Stomach (tissue), 19 donors: ENCODE data around the gene ZFYVE21. TPM values are rescaled to one million over a fixed set of nuclear protein-coding genes. Genes with fewer than 3 reads are reported as not detected.
A peak's percentile ranks its signal among the peaks of the same experiment; 100 is the strongest.

Experiments used
- DNase-seq, 2 donors: peaks; one replicate each; pipeline versions ENCODE4 v3.0.0 to v3.0.0-alpha.2; 2013 to 2019
- H3K27ac ChIP-seq, 5 donors: fragments of 200-600 bp in 4 of 5; sonication (generic) in 4 of 5; one replicate each; pipeline ENCODE4 v1.5.1; 2013 to 2019; ENCODE audit warnings: mild to moderate bottlenecking in 1 of 5, moderate library complexity in 1 of 5
- H3K27me3 ChIP-seq, 3 donors: fragments of 200-600 bp; sonication (generic); one replicate each; pipeline ENCODE4 v1.5.1; 2017 to 2019; ENCODE audit warnings: mixed run types in 1 of 3
- H3K36me3 ChIP-seq, 4 donors: fragments of 200-600 bp; sonication (generic); 1 replicate in 3 of 4; 2 replicates in 1 of 4; pipeline ENCODE4 v1.5.1; 2016 to 2019
- H3K4me1 ChIP-seq, 4 donors: fragments of 200-600 bp; sonication (generic); one replicate each; pipeline ENCODE4 v1.5.1; 2016 to 2019
- H3K4me3 ChIP-seq, 4 donors: fragments of 200-600 bp; sonication (generic) in 3 of 4; one replicate each; pipeline ENCODE4 v1.5.1; 2016 to 2019; ENCODE audit warnings: mild to moderate bottlenecking in 1 of 4
- H3K9me3 ChIP-seq, 4 donors: fragments of 200-600 bp; sonication (generic); one replicate each; pipeline ENCODE4 v1.5.1; 2016 to 2019
- EP300 ChIP-seq: sonication (generic); formaldehyde crosslinking; IDR thresholded peaks from one replicate; pipeline ENCODE4 v1.6.1; 2017; ENCODE audit warnings: antibody characterized with exemption
- POLR2A ChIP-seq, 4 donors: fragments of 450-650 bp; IDR thresholded peaks; one replicate each; pipeline ENCODE4 v1.6.1; 2016; ENCODE audit warnings: antibody characterized with exemption in 4 of 4, control low read depth in 2 of 4, mild to moderate bottlenecking in 1 of 4, moderate library complexity in 1 of 4
- POLR2AphosphoS5 ChIP-seq, 3 donors: sonication (generic); formaldehyde crosslinking; IDR thresholded peaks; one replicate each; pipeline ENCODE4 v1.6.1; 2016; ENCODE audit warnings: antibody characterized with exemption in 3 of 3
- WGBS, 5 donors: extraction: QIAGEN DNeasy Blood & Tissue Kit in 3 of 5; methylation state at CpG; one replicate each; pipeline versions ENCODE4 v1.1.5 to v1.1.7; 2013 to 2018; 5-methylcytosine and 5-hydroxymethylcytosine counted together
- intact Hi-C: fragments of 100-400 bp; cut with DNase I; formaldehyde crosslinking; loops from one replicate; pipeline ENCODE4 v1.15.1; 2023; ENCODE audit warnings: low total_unique reads
- long read RNA-seq, 10 donors: transcript quantifications; one replicate each; lab custom pipeline, GENCODE V29; 2026
- polyA plus RNA-seq, 3 donors: library from polyadenylated mRNA; stranded (reverse); fragments of 200-250 nt; gene quantifications; one replicate each; pipeline ENCODE4 v1.2.3, GENCODE V29; 2013
- total RNA-seq, 5 donors: library from RNA; depleted of rRNA; stranded (reverse); fragments of >200 nt; gene quantifications; one replicate each; pipeline versions ENCODE4 v1.1.0 to v1.2.3, GENCODE V29; 2014 to 2016
- TF ChIP-seq, protein P1 (sequence below), 7 experiments: fragments of 450-650 bp in 4 of 7; fragments of 200-600 bp in 3 of 7; sonication (generic) in 3 of 7; IDR thresholded peaks; one replicate each; pipeline ENCODE4 v1.5.1; 2016 to 2019; ENCODE audit warnings: antibody characterized with exemption in 7 of 7, control low read depth in 2 of 7, mild to moderate bottlenecking in 1 of 7
- donor health status: healthy with polysubstance abuse.
- donor health status: Bipolar disorder and iron deficiency.
- donor health status: healthy.

Gene ZFYVE21
- total RNA-seq, result 100 to 1,000 TPM in 2 of 5 donors, 10 to 100 TPM in 3; 28.0 to 150 (median 64.8) TPM
- 10 to 100 TPM; 51.9 to 95.5 (median 81.0) TPM for polyA plus RNA-seq
- long read RNA-seq, donor 1, transcript ZFYVE21-202 (7 exons, 1,383 nt), result major isoform, 9 of 34 reads
- long read RNA-seq, donor 1, partial matches to known transcripts, result 24 of 34 reads
- long read RNA-seq, donor 1, other reads (novel, unspliced or antisense), result 0 of 34 reads
- long read RNA-seq, donor 2, transcript ZFYVE21-202 (7 exons, 1,383 nt), result major isoform, 29 of 34 reads
- long read RNA-seq, donor 2, partial matches to known transcripts, result 0 of 34 reads
- long read RNA-seq, donor 2, other reads (novel, unspliced or antisense), result 0 of 34 reads
- long read RNA-seq, donor 3, transcript ZFYVE21-202 (7 exons, 1,383 nt), result major isoform, 12 of 27 reads
- long read RNA-seq, donor 3, partial matches to known transcripts, result 11 of 27 reads
- long read RNA-seq, donor 3, other reads (novel, unspliced or antisense), result 0 of 27 reads
- long read RNA-seq, donor 4, partial matches to known transcripts, result 0 of 1 reads
- long read RNA-seq, donor 4, other reads (novel, unspliced or antisense), result 0 of 1 reads
- long read RNA-seq, donor 5, transcript ZFYVE21-202 (7 exons, 1,383 nt), result major isoform, 27 of 44 reads
- long read RNA-seq, donor 5, partial matches to known transcripts, result 14 of 44 reads
- long read RNA-seq, donor 5, other reads (novel, unspliced or antisense), result 0 of 44 reads
- long read RNA-seq, donor 6, transcript ZFYVE21-202 (7 exons, 1,383 nt), result major isoform, 50 of 58 reads
- long read RNA-seq, donor 6, partial matches to known transcripts, result 0 of 58 reads
- long read RNA-seq, donor 6, other reads (novel, unspliced or antisense), result 0 of 58 reads
- long read RNA-seq, donor 7, transcript ZFYVE21-202 (7 exons, 1,383 nt), result major isoform, 35 of 42 reads
- long read RNA-seq, donor 7, transcript ZFYVE21-201 (8 exons, 1,521 nt), result minor isoform, 6 of 42 reads
- long read RNA-seq, donor 7, partial matches to known transcripts, result 0 of 42 reads
- long read RNA-seq, donor 7, other reads (novel, unspliced or antisense), result 0 of 42 reads
- long read RNA-seq, donor 8, transcript ZFYVE21-202 (7 exons, 1,383 nt), result major isoform, 17 of 21 reads
- long read RNA-seq, donor 8, partial matches to known transcripts, result 0 of 21 reads
- long read RNA-seq, donor 8, other reads (novel, unspliced or antisense), result 0 of 21 reads
- long read RNA-seq, donor 9, transcript ZFYVE21-202 (7 exons, 1,383 nt), result major isoform, 18 of 51 reads
- long read RNA-seq, donor 9, partial matches to known transcripts, result 29 of 51 reads
- long read RNA-seq, donor 9, other reads (novel, unspliced or antisense), result 0 of 51 reads
- long read RNA-seq, donor 10, transcript ZFYVE21-202 (7 exons, 1,383 nt), result major isoform, 11 of 15 reads
- long read RNA-seq, donor 10, partial matches to known transcripts, result 0 of 15 reads
- long read RNA-seq, donor 10, other reads (novel, unspliced or antisense), result 0 of 15 reads

- TF ChIP-seq POLR2A (IDR thresholded peaks at IDR 0.05) (no peak), POLR2AphosphoS5 (IDR thresholded peaks at IDR 0.05) (peak in 2 of 3 donors; percentile 77 to 81)
- H3K4me3 ChIP-seq, result peak within 1 kb of the TSS; percentile 75 to 95 (median 88)
- intact Hi-C loops, result no loop called here
- 0 to 1% (median 1%) methylated on average over 25 to 121 of the region's 121 CpGs for WGBS, 5 donors
- peak; percentile 100 for DNase-seq
- H3K4me1 ChIP-seq, result peaks cover 45 to 90% (median 82%) of the 10 kb centered on the region in 4 donors
- H3K27me3 ChIP-seq, result no peaks in the 10 kb centered on the region
- peak within 1 kb of the TSS; percentile 64 to 94 (median 92) for H3K27ac ChIP-seq
- no peaks in the 10 kb centered on the region for H3K9me3 ChIP-seq
- H3K36me3 ChIP-seq, result no peaks in the 10 kb centered on the region
These were observed at the start of gene ZFYVE21, which contains the start of gene XRCC3 for GRCh38 chr14:103715052-103716000. TSS of gene ZFYVE21 (plus strand) at chr14:103715810. CDS start at chr14:103715842, 32 bp downstream. TSS of gene XRCC3 (minus strand) at chr14:103715451. CDS start at chr14:103711087, 4,364 bp downstream.

DNA sequence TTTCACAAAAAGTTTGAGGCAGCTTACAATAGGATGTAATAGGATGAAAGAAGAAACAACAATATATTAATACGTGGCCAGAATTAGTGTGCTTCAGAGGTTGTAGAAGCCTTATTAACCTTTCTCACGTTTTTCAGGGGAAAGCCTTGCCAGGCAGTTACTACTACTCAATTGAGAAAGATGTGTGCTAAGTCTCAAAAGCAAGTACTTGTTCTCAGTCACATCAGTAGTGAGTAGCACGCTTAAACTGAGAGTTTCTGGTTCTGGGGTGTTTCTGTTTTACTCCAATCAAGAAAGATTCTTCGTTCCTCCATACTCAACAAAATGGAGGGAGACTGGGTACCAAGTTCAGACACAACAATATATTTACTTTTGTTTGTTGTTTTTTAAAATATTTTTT, 47.9 kb upstream of the ZFYVE21 start:
- no peak overlapping the region for H3K4me3 ChIP-seq
- H3K4me1 ChIP-seq, result peaks cover 0 to 15% (median 8%) of the 10 kb centered on the region in 4 donors
- H3K9me3 ChIP-seq, result no peaks in the 10 kb centered on the region
- DNase-seq, result no peak
- peaks cover 79 to 100% (median 100%) of the 10 kb centered on the region in 4 donors for H3K36me3 ChIP-seq
- WGBS, 5 donors, result 86 to 91% (median 90%) methylated on average over 4 of the region's 4 CpGs
- no peak overlapping the region for H3K27ac ChIP-seq
- H3K27me3 ChIP-seq, result no peaks in the 10 kb centered on the region
- TF ChIP-seq POLR2AphosphoS5 (IDR thresholded peaks at IDR 0.05), result no peak
- no peak for TF ChIP-seq EP300
- TF ChIP-seq, protein P1, sequence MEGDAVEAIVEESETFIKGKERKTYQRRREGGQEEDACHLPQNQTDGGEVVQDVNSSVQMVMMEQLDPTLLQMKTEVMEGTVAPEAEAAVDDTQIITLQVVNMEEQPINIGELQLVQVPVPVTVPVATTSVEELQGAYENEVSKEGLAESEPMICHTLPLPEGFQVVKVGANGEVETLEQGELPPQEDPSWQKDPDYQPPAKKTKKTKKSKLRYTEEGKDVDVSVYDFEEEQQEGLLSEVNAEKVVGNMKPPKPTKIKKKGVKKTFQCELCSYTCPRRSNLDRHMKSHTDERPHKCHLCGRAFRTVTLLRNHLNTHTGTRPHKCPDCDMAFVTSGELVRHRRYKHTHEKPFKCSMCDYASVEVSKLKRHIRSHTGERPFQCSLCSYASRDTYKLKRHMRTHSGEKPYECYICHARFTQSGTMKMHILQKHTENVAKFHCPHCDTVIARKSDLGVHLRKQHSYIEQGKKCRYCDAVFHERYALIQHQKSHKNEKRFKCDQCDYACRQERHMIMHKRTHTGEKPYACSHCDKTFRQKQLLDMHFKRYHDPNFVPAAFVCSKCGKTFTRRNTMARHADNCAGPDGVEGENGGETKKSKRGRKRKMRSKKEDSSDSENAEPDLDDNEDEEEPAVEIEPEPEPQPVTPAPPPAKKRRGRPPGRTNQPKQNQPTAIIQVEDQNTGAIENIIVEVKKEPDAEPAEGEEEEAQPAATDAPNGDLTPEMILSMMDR (IDR thresholded peaks at IDR 0.05), result no peak
- TF ChIP-seq POLR2A (IDR thresholded peaks at IDR 0.05), result no peak
- intact Hi-C loops, result no loop called here

DNA sequence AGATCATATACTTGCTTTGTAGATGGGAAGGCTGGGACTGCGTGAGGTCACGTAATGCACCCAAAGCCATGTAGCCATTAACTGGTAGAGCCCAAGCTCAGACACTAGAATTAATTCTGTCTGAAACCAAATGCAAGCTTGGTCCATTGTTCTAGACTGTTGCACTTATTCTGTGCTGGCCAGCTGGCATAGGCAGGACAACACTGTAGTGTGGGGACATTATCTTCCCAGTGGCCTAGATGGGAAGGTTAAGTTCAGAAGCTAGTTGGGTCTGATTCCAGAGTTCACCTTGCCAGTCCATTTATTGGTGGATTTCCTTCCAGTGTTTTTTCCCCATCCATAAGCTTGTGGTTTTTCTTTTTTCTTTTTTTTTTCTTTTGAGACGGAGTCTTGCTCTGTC, 47.5 kb upstream of the ZFYVE21 start:
- Histone ChIP-seq H3K27ac (no peak overlapping the region), H3K36me3 (peaks cover 79 to 100% (median 100%) of the 10 kb centered on the region in 4 donors), H3K27me3 (no peaks in the 10 kb centered on the region), H3K4me3 (no peak overlapping the region), H3K9me3 (no peaks in the 10 kb centered on the region), H3K4me1 (peaks cover 0 to 15% (median 8%) of the 10 kb centered on the region in 4 donors)
- no peak for DNase-seq
- TF ChIP-seq POLR2A (IDR thresholded peaks at IDR 0.05), result no peak
- 96 to 100% (median 98%) methylated on average over 3 of the region's 3 CpGs for WGBS, 5 donors
- intact Hi-C loops, result no loop called here

GRCh38 chr14:103669370-103669769, 46.2 kb upstream of the ZFYVE21 start:
- TF ChIP-seq POLR2AphosphoS5 (IDR thresholded peaks at IDR 0.05) (no peak), POLR2A (IDR thresholded peaks at IDR 0.05) (no peak), EP300 (no peak)
- TF ChIP-seq, protein P1 (IDR thresholded peaks at IDR 0.05), result no peak
- intact Hi-C loops, result no loop called here
- no peak for DNase-seq
- Histone ChIP-seq H3K9me3 (no peaks in the 10 kb centered on the region), H3K4me1 (peaks cover 0 to 6% (median 2%) of the 10 kb centered on the region in 4 donors), H3K27me3 (no peaks in the 10 kb centered on the region), H3K4me3 (no peak overlapping the region), H3K36me3 (peaks cover 82 to 100% (median 100%) of the 10 kb centered on the region in 4 donors), H3K27ac (no peak overlapping the region)
- WGBS, 5 donors, result 89 to 99% (median 95%) methylated on average over 2 of the region's 2 CpGs
